DOHH2 (cell line): ENCODE results near the gene KHDRBS2.

ENCODE experiments used
- EZH2phosphoT487 ChIP-seq: fragments of 200-600 bp; sonication (generic); IDR thresholded peaks from 2 replicates; pipeline ENCODE4 v1.6.1; 2017; ENCODE audit warnings: borderline replicate concordance, mild to moderate bottlenecking, antibody characterized with exemption, low read length, moderate library complexity, mixed read lengths
- TF ChIP-seq, protein P1 (sequence below): fragments of 200-600 bp; sonication (generic); IDR thresholded peaks from one replicate; pipeline ENCODE4 v1.5.1; 2014; ENCODE audit warnings: antibody characterized with exemption, mild to moderate bottlenecking, low read depth, low read length; ENCODE audit not compliant: poor library complexity, severe bottlenecking

GRCh38 chr6:62009445-62009844 lies 276.6 kb downstream of the KHDRBS2 start:
- TF ChIP-seq, protein P1, sequence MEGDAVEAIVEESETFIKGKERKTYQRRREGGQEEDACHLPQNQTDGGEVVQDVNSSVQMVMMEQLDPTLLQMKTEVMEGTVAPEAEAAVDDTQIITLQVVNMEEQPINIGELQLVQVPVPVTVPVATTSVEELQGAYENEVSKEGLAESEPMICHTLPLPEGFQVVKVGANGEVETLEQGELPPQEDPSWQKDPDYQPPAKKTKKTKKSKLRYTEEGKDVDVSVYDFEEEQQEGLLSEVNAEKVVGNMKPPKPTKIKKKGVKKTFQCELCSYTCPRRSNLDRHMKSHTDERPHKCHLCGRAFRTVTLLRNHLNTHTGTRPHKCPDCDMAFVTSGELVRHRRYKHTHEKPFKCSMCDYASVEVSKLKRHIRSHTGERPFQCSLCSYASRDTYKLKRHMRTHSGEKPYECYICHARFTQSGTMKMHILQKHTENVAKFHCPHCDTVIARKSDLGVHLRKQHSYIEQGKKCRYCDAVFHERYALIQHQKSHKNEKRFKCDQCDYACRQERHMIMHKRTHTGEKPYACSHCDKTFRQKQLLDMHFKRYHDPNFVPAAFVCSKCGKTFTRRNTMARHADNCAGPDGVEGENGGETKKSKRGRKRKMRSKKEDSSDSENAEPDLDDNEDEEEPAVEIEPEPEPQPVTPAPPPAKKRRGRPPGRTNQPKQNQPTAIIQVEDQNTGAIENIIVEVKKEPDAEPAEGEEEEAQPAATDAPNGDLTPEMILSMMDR, result no peak
- TF ChIP-seq EZH2phosphoT487, result no peak
